GM06990 (cell line): Measurements from ENCODE around the gene WDR88.

Experiments
- DNase-seq: peaks from one replicate; pipeline ENCODE4 v3.0.0-alpha.2; 2011; ENCODE audit not compliant: insufficient read length; ENCODE audit errors: extremely low read depth
- H3K27me3 ChIP-seq: replicated peaks from 2 replicates; pipeline ENCODE4 v1.6.0; 2011; ENCODE audit warnings: low read length; ENCODE audit not compliant: control insufficient read depth, insufficient read depth
- H3K36me3 ChIP-seq: 2 replicates; pipeline ENCODE4 v1.5.1; 2011; ENCODE audit warnings: low read length; ENCODE audit not compliant: control insufficient read depth, insufficient read depth
- H3K4me3 ChIP-seq: replicated peaks from 2 replicates; pipeline ENCODE4 v1.5.1; 2011; ENCODE audit warnings: low read depth, mild to moderate bottlenecking, control low read depth, low read length
- TF ChIP-seq, protein P1 (sequence below): IDR thresholded peaks from 2 replicates; pipeline ENCODE4 v1.5.1; 2011; ENCODE audit warnings: low read length, control low read depth, mild to moderate bottlenecking, inconsistent platforms; ENCODE audit not compliant: insufficient read depth, poor library complexity, severe bottlenecking

The WDR88 gene

DNA sequence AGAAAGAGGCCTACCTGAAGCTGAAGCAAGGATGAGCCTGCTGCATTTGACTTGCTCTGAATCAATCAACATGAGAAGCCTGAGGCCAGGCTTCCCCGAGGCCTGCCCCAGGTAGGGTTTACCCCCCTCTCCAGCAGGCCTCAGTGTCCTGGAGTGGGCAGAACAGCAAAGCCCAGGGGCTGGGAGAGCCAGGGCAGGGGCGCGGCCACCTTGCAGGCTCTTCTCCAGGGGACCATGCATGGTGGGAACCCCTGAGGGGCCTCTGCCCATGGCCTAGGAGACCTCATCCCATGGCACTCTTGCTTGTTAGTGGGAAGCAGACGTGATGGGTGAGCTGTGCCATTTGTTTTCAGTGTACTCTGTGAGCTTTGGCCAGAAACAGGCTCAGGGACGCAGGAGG, 42.3 kb downstream of the WDR88 start:
- no peak for DNase-seq
- TF ChIP-seq, protein P1, sequence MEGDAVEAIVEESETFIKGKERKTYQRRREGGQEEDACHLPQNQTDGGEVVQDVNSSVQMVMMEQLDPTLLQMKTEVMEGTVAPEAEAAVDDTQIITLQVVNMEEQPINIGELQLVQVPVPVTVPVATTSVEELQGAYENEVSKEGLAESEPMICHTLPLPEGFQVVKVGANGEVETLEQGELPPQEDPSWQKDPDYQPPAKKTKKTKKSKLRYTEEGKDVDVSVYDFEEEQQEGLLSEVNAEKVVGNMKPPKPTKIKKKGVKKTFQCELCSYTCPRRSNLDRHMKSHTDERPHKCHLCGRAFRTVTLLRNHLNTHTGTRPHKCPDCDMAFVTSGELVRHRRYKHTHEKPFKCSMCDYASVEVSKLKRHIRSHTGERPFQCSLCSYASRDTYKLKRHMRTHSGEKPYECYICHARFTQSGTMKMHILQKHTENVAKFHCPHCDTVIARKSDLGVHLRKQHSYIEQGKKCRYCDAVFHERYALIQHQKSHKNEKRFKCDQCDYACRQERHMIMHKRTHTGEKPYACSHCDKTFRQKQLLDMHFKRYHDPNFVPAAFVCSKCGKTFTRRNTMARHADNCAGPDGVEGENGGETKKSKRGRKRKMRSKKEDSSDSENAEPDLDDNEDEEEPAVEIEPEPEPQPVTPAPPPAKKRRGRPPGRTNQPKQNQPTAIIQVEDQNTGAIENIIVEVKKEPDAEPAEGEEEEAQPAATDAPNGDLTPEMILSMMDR = no peak
- H3K27me3 ChIP-seq = no peaks in the 10 kb centered on the region
- no peak overlapping the region for H3K4me3 ChIP-seq
- peaks cover 1% of the 10 kb centered on the region; the same call in 1 of the 2 replicates for H3K36me3 ChIP-seq

- Histone ChIP-seq H3K4me3 (no peak overlapping the region; the same call in 1 of the 2 replicates), H3K36me3 (peaks cover 1% of the 10 kb centered on the region; the same call in 1 of the 2 replicates), H3K27me3 (no peaks in the 10 kb centered on the region)
- DNase-seq = no peak
- TF ChIP-seq, protein P1 = no peak
Observed at GRCh38 chr19:33175156-33175782, 43.4 kb downstream of the WDR88 start.

GRCh38 chr19:33175886-33176669, 44.2 kb downstream of the WDR88 start:
- TF ChIP-seq, protein P1 = no peak
- H3K4me3 ChIP-seq = peak overlapping the region; percentile 89
- no peak for DNase-seq

GRCh38 chr19:33176670-33177416, 44.9 kb downstream of the WDR88 start:
- TF ChIP-seq, protein P1 = peak; percentile 25
- Histone ChIP-seq H3K27me3 (no peaks in the 10 kb centered on the region), H3K36me3 (peaks cover 1% of the 10 kb centered on the region; the same call in 1 of the 2 replicates), H3K4me3 (peak overlapping the region; percentile 89)
- DNase-seq = peak; percentile 100

More at GRCh38 chr19:33175886-33176669, 44.2 kb downstream of the WDR88 start:
- Histone ChIP-seq H3K36me3 (peaks cover 1% of the 10 kb centered on the region; the same call in 1 of the 2 replicates), H3K27me3 (no peaks in the 10 kb centered on the region)

- Histone ChIP-seq H3K4me3 (peak overlapping the region; percentile 54), H3K27me3 (no peaks in the 10 kb centered on the region), H3K36me3 (peaks cover 1% of the 10 kb centered on the region; the same call in 1 of the 2 replicates)
- TF ChIP-seq, protein P1 = peak; percentile 35
- no peak for DNase-seq
Observed at GRCh38 chr19:33177417-33177979, 45.6 kb downstream of the WDR88 start.
